LNCaP clone FGC (cell line): Measurements from ENCODE around the gene DISP2.

Experiments
- DNase-seq: peaks from one replicate; pipeline ENCODE4 v3.0.0-alpha.2; 2011; ENCODE audit warnings: low read depth
- H3K4me3 ChIP-seq: 2 replicates; pipeline ENCODE4 v1.5.1; 2011; ENCODE audit warnings: mild to moderate bottlenecking, low read depth, low read length, control low read depth
- TF ChIP-seq, protein P1 (sequence below): IDR thresholded peaks from 2 replicates; pipeline ENCODE4 v1.5.1; 2012; ENCODE audit warnings: mild to moderate bottlenecking; ENCODE audit not compliant: control insufficient read depth, insufficient read depth; ENCODE audit errors: extremely low read depth

The DISP2 gene, protein sequence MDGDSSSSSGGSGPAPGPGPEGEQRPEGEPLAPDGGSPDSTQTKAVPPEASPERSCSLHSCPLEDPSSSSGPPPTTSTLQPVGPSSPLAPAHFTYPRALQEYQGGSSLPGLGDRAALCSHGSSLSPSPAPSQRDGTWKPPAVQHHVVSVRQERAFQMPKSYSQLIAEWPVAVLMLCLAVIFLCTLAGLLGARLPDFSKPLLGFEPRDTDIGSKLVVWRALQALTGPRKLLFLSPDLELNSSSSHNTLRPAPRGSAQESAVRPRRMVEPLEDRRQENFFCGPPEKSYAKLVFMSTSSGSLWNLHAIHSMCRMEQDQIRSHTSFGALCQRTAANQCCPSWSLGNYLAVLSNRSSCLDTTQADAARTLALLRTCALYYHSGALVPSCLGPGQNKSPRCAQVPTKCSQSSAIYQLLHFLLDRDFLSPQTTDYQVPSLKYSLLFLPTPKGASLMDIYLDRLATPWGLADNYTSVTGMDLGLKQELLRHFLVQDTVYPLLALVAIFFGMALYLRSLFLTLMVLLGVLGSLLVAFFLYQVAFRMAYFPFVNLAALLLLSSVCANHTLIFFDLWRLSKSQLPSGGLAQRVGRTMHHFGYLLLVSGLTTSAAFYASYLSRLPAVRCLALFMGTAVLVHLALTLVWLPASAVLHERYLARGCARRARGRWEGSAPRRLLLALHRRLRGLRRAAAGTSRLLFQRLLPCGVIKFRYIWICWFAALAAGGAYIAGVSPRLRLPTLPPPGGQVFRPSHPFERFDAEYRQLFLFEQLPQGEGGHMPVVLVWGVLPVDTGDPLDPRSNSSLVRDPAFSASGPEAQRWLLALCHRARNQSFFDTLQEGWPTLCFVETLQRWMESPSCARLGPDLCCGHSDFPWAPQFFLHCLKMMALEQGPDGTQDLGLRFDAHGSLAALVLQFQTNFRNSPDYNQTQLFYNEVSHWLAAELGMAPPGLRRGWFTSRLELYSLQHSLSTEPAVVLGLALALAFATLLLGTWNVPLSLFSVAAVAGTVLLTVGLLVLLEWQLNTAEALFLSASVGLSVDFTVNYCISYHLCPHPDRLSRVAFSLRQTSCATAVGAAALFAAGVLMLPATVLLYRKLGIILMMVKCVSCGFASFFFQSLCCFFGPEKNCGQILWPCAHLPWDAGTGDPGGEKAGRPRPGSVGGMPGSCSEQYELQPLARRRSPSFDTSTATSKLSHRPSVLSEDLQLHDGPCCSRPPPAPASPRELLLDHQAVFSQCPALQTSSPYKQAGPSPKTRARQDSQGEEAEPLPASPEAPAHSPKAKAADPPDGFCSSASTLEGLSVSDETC (N-terminal part only)

GRCh38 chr15:40357723-40358470, at the start of gene DISP2:
Gene DISP2 (plus strand): TSS chr15:40358219. CDS start chr15:40358322, 103 bp downstream.
- H3K4me3 ChIP-seq, result peak within 1 kb of the TSS; percentile 54
- no peak for DNase-seq
- TF ChIP-seq, protein P1, sequence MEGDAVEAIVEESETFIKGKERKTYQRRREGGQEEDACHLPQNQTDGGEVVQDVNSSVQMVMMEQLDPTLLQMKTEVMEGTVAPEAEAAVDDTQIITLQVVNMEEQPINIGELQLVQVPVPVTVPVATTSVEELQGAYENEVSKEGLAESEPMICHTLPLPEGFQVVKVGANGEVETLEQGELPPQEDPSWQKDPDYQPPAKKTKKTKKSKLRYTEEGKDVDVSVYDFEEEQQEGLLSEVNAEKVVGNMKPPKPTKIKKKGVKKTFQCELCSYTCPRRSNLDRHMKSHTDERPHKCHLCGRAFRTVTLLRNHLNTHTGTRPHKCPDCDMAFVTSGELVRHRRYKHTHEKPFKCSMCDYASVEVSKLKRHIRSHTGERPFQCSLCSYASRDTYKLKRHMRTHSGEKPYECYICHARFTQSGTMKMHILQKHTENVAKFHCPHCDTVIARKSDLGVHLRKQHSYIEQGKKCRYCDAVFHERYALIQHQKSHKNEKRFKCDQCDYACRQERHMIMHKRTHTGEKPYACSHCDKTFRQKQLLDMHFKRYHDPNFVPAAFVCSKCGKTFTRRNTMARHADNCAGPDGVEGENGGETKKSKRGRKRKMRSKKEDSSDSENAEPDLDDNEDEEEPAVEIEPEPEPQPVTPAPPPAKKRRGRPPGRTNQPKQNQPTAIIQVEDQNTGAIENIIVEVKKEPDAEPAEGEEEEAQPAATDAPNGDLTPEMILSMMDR, result no peak

DNA sequence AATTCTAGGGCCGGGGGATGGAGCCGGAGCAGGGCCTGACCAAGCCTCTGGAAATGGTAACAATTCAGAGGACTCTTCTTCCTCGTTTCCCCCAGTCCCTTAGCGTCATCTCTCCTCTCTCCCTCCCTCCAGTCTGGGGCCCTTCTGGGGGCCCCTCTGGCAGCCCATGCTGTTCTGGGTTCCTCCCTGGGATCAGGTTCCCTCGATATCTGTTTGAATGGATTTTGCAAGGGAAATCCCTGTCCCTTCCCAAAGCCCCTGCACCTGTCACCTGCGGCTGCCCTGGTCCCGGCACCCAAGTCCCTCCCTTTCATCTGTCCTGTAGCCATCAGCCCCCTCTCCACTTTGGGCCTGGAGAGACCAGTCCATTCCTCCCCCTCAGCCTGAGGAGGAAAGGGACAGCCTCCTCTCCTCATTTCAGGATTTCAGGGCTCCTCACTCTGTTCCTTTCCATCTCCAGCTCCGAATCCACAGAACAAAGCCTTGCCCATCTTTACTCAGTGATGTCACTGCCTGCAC, 48.6 kb upstream of the DISP2 start:
- no peak for DNase-seq
- no peak overlapping the region for H3K4me3 ChIP-seq
- TF ChIP-seq, protein P1, result no peak

DNA sequence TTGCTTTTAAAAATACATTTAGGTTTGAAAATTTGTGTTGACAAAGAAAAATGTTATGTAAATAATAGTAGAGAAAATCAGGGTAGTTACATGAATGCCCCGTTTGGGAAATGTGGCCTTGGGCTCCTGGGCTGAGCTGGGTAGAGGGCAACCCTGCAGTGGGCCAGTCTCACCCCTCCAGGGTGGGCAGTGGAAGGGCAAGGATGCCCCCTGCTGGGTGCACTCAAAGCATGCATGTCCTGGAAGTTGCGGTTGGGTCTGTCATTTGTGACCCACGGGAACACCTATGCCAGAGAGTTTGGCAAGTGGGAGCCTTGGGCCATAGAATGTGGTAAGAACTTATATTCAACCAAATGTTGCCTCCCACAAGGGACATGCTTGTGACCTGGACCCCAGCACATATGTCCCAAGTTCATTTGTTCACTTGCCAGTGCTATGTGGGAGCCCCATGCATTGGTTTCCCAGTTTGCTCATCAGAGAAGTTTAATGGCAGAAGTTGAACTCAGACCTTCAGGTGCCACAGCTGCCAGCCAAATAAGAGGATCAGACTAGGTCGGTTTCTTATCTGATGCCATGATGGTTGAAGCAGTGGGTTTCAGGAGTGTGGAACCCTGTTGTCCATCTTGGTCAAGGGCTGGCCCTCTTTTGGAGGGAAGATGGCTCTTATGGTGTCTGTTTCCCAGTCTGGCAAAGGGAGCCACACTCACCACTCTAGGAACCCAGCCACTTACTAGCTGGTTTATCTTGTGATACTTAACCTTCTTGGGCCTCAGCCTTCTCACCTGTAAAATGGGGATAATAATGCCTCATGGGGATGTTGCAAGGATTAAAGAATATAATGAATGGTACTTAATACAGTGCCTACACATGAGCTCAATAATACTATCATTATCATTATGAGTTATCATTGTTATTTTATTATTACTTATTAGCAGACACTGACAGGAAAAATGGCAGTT, 47.7 kb upstream of the DISP2 start:
- TF ChIP-seq, protein P1, result peak; percentile 83

DNA sequence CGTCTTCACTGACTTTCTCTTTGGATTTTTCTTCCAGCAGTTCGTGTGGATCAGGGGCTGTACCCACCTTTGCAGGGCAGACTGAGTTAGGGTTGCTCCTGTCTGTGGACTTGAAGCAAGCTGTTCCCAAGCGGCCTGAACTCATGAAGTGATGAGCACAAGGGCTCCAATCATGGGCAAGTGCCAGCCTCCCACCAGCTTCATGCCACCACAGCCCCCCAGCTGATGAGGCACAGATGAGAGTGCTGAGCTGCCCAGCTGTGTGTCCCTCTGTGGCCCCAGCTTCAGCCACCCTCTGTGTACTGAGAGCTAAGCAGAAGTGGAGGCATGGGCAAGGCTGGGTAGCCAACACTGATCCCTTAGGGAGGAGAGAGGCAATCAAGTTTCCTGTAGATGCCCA, 47.0 kb upstream of the DISP2 start:
- TF ChIP-seq, protein P1, result no peak
- DNase-seq, result no peak
- no peak overlapping the region for H3K4me3 ChIP-seq

More for the DNA sequence above, 47.7 kb upstream of the DISP2 start:
- DNase-seq, result no peak
- H3K4me3 ChIP-seq, result no peak overlapping the region

DNA sequence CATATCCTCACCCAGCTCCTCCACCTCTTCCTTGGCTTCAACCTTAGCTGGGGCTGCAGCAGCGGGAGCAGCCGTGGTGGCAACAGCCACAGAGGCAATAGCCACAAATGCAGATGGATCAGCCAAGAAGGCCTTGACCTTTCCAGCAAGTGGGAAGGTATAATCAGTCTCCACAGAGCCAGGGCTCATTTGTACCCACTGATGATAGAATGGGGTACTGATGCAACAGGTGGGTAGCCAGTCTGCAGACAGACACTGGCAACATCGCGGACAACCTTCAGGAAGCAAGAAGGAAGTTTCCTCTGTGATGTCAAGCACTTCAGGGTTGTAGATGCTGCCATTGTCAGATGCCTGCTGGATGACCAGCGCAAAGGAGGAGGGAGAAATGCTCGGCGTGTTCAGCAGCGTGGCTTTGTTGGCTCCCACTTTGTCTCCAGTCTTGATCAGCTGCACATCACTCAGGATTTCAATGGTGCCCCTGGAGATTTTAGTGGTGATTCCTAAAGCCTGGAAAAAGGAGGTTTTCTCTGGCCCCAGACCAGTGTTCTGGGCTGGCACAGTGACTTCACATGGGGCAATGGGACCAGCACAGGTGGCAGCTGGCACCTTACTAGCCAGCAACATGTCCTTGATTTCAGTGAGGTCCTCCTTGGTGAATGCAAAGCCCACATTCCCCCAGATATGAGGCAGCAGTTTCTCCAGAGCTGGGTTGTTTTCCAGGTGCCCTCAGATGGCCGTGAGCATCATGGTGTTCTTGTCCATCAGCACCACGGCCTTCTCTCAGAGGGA, 45.5 kb upstream of the DISP2 start:
- no peak overlapping the region for H3K4me3 ChIP-seq
- no peak for DNase-seq
- TF ChIP-seq, protein P1, result no peak
